Suppressor macrophage (primary cell): ENCODE data around the gene MRPL37.

Source experiments
- DNase-seq, 4 experiments: peaks; one replicate each; pipeline ENCODE4 v3.0.0-alpha.2; 2020 to 2022

Gene MRPL37

GRCh38 chr1:54265126-54265525, 65.2 kb downstream of the MRPL37 start:
- DNase-seq: no peak

DNA sequence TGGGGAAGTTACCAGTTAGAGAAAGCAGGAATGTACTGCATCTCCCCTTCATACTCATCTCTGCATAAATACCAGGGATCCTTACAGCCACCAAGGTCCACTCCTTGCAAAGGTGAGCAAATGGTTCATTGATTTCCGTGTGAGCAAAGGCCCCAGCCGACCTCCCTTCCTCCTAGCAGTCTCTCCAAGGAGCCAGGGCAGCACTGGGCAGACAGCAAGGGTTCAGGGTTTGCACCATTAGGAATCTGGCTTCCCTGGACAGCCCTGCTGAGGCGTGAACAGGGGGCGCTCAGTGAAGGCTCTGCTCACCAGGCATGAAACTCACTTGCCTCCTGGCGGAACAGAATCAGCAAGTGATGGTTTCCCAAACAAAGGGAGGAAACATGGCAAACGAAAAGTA, 65.7 kb downstream of the MRPL37 start:
- DNase-seq: no peak

DNA sequence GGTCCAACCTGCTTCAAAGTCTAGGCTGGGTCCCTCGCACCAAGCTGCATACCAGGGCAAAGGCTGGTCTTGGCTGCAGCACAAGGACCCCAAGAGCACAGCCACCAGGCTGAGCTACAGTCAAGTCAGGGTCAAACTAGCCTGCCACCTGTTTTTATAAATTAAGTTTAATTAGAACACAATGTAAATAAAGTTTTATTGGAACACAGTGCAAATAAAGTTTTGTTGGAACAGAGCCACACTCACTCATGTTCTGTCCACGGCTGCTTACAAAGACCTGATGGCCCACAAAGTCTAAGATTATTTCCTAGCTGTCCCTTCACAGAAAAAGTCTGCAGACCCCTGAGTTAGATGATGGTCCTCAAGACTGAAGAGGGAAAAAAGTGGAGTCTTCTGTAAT, 66.2 kb downstream of the MRPL37 start:
- DNase-seq: no peak

DNA sequence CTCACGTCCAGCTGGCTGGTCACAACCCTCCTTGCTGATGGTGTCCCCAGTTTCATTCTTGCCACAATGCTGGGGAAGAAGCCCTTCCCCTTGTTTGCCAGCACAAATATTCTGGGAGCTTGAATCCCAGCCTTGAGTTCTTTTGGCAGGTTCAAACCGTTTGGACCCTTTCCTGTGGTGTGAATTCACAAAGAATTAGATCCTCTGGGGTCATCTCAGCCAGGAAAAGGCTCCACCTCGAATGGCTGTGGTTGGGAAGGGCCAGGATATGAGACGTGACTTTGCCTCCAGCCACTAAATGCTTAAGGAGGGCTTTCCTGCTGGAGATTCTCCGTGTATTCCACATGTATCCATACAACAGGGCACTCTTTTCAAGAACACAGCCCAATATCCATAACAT, 66.9 kb downstream of the MRPL37 start:
- DNase-seq: no peak
